Bronchial epithelial cell (primary cell): ENCODE measurements around the gene TMEM233. TPM values are rescaled to one million over a fixed set of nuclear protein-coding genes. Genes with fewer than 3 reads are reported as not detected.

ENCODE experiments used
- DNase-seq: peaks from one replicate; pipeline ENCODE4 v3.0.0-alpha.2; 2010; ENCODE audit warnings: low read depth
- FAIRE-seq: peaks from 2 replicates; lab custom pipeline; 2011; peaks lifted over from hg19 to GRCh38; lab: Jason Lieb, UNC
- H3K27me3 ChIP-seq: 2 replicates; pipeline ENCODE4 v1.5.1; 2011; ENCODE audit warnings: low read length; ENCODE audit not compliant: control insufficient read depth, insufficient read depth
- H3K36me3 ChIP-seq: 2 replicates; pipeline ENCODE4 v1.5.1; 2011; ENCODE audit warnings: low read length; ENCODE audit not compliant: control insufficient read depth, insufficient read depth
- H3K4me3 ChIP-seq: 2 replicates; pipeline ENCODE4 v1.5.1; 2011; ENCODE audit warnings: mild to moderate bottlenecking, low read depth, low read length, control low read depth
- CTCF ChIP-seq: IDR thresholded peaks from 2 replicates; pipeline ENCODE4 v1.5.1; 2011; ENCODE audit warnings: mild to moderate bottlenecking, moderate library complexity, low read length, control low read depth, inconsistent platforms; ENCODE audit not compliant: insufficient read depth, severe bottlenecking
- total RNA-seq: library from RNA; depleted of rRNA; stranded (reverse); fragments of >200 nt; gene quantifications from 2 replicates; pipeline ENCODE4 v1.2.1, GENCODE V29; 2014

Gene TMEM233
- total RNA-seq, 1 donor from 2014 or later = not detected

GRCh38 chr12:119673634-119674033, 80.1 kb downstream of the TMEM233 start:
- DNase-seq (peak; percentile 64), FAIRE-seq (no peak)
- peaks cover 21% of the 10 kb centered on the region for H3K36me3 ChIP-seq
- TF ChIP-seq CTCF = no peak
- no peak overlapping the region for H3K4me3 ChIP-seq
- H3K27me3 ChIP-seq = no peaks in the 10 kb centered on the region

- H3K4me3 ChIP-seq = no peak overlapping the region
- DNase-seq (no peak), FAIRE-seq (no peak)
- H3K36me3 ChIP-seq = peaks cover 22% of the 10 kb centered on the region
- H3K27me3 ChIP-seq = no peaks in the 10 kb centered on the region
- TF ChIP-seq CTCF = no peak
Observed at GRCh38 chr12:119674560-119674959, 81.0 kb downstream of the TMEM233 start.

- no peaks in the 10 kb centered on the region for H3K27me3 ChIP-seq
- no peak for DNase-seq
- peaks cover 29% of the 10 kb centered on the region for H3K36me3 ChIP-seq
- no peak for FAIRE-seq
- H3K4me3 ChIP-seq = no peak overlapping the region
- TF ChIP-seq CTCF = no peak
Observed at GRCh38 chr12:119676022-119676421, 82.4 kb downstream of the TMEM233 start.

- Histone ChIP-seq H3K36me3 (peaks cover 31% of the 10 kb centered on the region), H3K27me3 (no peaks in the 10 kb centered on the region), H3K4me3 (no peak overlapping the region)
- DNase-seq = no peak
- no peak for FAIRE-seq
- no peak for TF ChIP-seq CTCF
Observed at GRCh38 chr12:119676573-119676972, 83.0 kb downstream of the TMEM233 start.

- Histone ChIP-seq H3K36me3 (peaks cover 29% of the 10 kb centered on the region), H3K27me3 (no peaks in the 10 kb centered on the region), H3K4me3 (no peak overlapping the region)
- FAIRE-seq (no peak), DNase-seq (no peak)
- TF ChIP-seq CTCF = no peak
Observed at GRCh38 chr12:119678459-119678858, 84.9 kb downstream of the TMEM233 start.

- H3K27me3 ChIP-seq = no peaks in the 10 kb centered on the region
- no peak overlapping the region for H3K4me3 ChIP-seq
- H3K36me3 ChIP-seq = peaks cover 29% of the 10 kb centered on the region
- FAIRE-seq (no peak), DNase-seq (no peak)
- no peak for TF ChIP-seq CTCF
Observed at GRCh38 chr12:119679081-119679480, 85.5 kb downstream of the TMEM233 start.
